Stimulated activated CD4-positive, alpha-beta T cell treated with anti-CD3 and anti-CD28 coated beads, Interleukin-1b, Interleukin-23, amount 100 ng/mL, for 48 hours (primary cell): Measurements from ENCODE around the gene CDH23.

Experiments
- DNase-seq: peaks from one replicate; pipeline ENCODE4 v3.0.0-alpha.2; 2020

The CDH23 gene

DNA sequence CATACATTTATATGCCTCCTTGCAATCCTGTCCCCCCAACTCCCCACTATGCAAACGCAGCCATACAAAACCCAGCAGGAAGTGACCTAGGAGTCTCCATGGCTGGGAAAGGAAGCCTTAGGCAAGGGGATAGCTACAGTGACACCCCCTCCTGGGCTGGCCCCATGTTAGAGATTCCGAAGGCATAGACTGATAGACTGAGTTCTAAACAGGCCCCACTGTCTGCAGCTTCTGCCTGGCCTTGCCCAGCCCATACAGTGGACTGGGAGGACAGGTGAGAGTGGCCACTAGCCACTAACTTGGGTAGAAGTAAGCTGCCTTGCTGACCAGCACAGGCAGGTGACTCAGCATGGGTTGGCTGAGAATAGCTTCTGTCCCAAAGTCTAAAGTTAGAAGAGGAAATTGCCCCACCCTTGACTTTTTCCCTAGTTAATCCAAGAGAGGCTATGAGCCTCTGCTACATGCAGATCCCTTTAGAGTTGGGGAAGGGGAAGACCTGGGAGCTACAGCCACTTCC, 216.6 kb downstream of the CDH23 start:
- no peak for DNase-seq

- DNase-seq = no peak
These were observed 217.2 kb downstream of the CDH23 start for GRCh38 chr10:71613877-71614276.

DNA sequence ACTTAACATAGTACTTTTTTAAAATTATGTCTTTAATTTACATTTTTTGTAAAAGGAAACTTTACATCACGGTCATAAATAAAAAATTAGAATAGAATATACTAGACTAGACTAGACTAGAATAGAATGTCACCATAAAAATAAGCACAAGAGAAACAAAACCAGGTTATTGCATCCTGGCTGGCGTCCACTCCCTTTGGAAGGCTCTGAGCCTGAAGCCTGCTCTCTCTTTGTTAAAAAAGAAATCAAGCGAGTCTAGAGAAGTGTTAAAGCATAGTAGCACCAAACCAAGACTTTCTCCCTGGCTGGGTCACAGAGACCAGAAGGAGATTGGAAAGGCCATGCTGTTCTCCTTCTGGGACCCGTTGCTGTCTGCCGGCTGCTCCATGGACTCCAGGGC, 218.2 kb downstream of the CDH23 start:
- no peak for DNase-seq

DNA sequence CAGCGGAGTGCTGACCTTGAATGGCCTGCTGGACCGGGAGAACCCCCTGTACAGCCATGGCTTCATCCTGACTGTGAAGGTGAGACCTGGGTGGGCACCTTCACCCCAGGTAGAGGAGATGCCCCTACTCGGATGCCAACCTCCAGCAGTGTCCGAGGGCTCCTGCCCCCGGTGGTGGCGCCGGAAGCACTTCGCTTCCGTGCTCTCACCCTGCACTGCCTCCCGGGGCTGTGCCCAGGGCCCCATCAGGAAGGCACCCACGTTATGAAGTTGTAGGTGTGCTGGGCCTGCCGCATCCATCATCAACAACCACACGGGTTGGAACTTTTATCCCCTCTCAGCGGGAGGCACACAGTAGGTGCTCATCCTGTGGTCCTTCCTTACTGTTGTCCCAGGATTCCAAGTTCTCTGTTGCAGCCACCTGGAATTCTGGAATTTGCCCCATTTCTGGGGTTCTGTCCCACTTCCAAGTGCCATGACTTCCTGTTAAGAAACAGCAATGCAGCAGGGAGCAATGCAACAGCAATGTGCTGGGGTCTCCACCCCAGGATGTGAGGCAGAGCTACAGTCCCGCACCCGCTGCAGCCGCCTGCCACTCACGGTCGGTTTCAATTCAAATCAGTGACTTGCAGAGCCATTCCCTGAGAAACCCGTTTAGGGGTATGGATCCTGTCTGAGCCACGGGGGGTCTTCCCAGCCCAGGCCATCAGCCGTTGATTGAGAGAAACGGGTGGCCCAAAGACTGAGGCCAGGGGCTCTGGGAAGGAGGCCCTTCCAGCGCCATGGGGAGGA, 219.0 kb downstream of the CDH23 start:
- no peak for DNase-seq

DNA sequence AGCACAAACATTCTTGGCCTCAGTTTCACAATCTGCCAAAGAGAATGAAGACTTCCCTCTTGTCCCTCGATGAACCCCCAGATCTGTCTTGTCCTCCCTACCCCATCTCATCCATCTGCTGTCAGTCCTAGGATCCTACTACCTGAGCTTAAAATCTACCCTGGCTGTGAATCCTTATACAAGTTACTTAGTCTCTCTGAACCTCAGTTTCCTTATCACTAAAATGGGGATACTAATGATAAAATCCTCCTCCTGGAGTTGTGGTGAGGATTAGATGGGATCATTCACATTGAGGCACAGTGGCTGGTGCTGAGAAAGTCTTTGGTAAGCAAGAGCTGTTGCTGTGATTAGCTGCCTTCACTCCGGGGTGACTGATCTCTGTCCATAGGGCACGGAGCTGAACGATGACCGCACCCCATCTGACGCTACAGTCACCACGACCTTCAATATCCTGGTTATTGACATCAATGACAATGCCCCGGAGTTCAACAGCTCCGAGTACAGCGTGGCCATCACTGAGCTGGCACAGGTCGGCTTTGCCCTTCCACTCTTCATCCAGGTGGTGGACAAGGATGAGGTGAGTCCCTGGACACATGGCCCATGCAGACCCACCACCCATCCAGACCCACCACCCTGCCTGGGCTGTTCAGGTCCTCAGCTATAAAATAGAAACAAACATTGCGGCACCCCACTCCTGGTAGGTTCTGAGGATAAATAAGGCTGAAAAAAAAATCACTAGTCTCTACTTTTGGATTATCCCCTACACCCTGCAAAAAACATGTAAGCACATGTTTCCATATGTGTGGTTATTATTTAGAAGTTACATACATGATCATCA, 220.3 kb downstream of the CDH23 start:
- no peak for DNase-seq

- DNase-seq = no peak
These were observed 221.5 kb downstream of the CDH23 start for GRCh38 chr10:71618176-71618575.

DNA sequence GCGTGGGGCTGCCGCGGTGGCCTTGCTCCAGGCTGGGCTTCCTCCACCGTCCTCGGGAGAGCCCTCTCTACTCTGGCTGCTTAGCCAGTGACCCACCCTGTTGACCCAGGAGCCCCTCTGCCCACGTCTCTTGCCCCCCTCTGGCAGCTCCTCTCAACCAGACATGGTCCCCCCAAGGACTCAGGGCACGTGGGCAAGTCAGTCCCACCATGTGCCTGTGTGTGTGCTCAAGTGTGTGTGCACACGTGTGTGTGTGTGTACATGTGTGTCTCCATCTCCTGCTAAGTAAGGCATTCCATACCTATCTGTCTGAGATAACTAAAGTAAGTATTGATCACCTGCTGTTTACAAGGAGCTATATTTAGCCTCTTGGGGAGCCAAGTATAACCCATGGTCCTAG, 221.9 kb downstream of the CDH23 start:
- DNase-seq = no peak

- no peak for DNase-seq
These were observed 223.9 kb downstream of the CDH23 start for GRCh38 chr10:71620642-71621041.

DNA sequence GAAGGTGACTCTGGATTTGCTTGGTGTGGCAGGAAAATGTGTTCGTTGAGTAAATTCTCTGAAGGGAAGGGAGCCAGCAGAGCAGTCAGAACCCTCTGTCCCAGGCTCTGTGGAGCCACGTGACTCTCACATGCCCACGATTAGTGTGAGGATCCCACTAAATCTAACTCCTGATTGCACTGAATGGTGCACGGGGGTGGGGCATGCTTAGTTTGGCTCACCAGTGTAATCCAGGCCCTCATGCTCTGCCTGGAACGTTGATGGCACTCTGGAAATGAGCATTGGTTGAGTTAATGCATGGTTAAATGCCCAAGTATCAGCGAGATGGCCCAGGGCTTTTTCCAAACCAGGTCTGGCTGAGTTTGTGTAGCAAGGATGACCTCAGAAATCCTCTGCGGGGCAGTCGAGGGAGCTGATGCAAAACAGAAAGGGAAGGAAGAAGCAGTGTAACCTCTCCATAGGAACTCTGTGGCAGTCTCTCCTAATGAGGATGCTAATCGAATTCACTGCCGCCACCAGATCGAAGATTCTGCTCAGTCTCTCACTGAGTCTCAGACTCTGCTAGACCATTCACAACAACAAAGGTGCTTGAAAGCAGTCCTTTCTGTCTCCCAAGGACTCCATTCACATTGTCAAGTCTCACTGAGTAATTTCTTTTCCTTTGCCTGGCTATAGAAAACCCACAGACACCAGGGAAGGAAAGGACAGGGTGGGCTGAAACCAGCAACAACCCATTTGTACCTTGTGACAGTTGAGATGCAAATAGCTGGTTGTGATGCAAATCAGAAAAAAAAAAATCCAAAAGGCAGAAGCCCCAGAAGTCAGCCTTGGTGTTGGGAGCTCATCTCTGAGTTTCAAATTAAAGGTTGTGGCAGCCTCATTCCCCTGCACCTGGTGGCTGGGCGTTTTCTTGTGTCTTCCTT, 224.8 kb downstream of the CDH23 start:
- DNase-seq = no peak

- DNase-seq = no peak
These were observed 225.4 kb downstream of the CDH23 start for GRCh38 chr10:71622154-71622526.

- DNase-seq = no peak
These were observed 225.9 kb downstream of the CDH23 start for GRCh38 chr10:71622616-71623015.

DNA sequence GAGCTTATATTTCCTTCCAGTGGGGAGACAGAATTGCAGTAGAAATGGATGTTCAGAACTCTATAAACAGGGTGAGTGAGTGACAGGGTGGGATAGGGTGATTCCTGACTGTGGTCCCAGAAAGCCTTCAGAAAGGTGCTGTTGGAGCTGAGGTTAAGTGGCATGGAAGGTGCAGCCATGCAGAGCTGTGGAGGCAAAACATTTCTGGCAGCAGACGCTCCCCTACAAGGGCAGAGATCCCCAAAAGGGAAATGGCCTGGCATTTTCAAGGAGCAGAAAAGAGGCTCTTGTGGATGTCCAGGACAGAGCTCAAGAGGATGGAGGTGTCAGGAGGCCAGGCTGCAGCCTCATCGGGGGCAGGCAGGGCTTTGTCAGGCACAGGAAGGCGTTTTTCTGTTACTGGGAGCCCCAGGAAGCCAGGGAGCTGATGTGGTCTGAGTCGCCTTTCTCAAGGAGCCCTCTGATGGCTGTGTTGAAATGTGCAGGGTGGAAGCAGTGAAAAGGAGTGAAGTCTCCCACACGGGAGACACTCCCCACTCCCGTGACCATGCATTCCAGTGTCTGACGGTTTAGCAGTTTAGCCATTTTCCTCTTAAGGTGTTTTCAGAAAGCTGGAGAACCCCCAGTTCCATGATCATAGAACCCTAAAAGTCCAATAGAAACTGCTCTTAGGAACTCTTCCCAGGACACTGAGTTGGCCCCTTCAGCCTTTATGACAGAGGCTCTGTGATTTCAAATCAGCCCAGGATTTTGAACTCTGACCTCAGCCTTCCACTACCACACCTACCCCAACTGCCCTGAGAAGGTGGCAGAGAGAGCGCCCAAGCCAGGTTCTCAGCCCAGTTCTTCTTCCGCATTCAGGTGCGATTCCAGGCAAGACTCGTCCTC, 226.6 kb downstream of the CDH23 start:
- DNase-seq = no peak

DNA sequence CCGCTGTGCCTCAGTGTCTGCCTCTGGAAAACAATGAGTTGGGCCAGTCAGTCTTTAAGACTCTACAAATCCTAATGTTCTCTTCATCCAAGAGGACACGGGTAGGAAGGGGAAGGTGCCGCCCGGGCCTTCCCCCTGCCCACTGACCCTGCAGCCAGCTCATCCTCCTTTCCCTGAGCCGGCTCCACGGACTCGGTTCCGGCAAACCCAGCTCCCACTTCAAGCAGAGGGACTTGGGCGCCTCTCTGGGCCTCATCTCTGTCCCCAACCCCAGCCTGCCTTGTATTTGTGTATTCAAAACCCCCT, 227.2 kb downstream of the CDH23 start:
- no peak for DNase-seq

GRCh38 chr10:71625445-71626175, 228.9 kb downstream of the CDH23 start:
- no peak for DNase-seq

- no peak for DNase-seq
These were observed 230.7 kb downstream of the CDH23 start for GRCh38 chr10:71627230-71627939.

DNA sequence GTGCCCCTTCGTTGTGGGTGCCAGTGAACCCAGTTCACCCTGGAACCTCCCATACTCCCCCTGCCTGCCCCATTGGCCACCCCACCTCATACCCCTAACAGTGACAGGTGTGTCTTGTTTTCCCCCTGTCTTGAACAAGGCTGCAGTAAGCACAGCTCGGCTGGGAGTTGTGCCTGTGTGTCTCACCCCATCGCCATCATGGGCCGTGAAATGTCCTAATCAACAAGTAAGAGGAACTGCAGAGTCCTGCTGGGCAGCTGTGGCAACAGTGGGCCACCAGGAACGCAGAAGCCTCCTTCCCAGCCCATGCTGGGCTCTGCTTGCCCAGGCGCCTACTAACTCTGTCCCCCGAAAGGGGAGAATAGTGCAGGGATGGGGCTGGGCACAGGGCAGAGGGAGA, 231.2 kb downstream of the CDH23 start:
- DNase-seq = no peak

DNA sequence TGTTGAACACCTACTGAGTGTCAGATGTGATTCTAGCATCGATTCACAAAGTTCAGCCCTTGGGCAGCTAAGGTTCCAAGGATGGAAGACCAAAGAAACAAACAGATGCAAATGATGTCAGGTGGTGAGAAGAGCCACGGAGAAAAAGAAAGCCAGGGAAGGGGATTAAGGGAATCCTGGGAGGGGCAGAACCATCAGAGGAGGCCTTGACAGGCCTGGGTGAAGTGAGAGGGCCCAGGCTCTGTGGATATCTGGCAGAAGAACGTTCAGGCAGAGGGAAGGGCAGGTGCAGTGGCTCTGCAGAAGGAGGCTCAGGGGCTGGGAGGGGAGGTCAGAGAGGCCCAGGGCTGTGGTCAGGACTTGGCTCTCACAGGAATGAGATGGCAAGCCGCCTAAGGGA, 232.4 kb downstream of the CDH23 start:
- no peak for DNase-seq

- no peak for DNase-seq
These were observed 233.4 kb downstream of the CDH23 start for GRCh38 chr10:71630168-71630567.

DNA sequence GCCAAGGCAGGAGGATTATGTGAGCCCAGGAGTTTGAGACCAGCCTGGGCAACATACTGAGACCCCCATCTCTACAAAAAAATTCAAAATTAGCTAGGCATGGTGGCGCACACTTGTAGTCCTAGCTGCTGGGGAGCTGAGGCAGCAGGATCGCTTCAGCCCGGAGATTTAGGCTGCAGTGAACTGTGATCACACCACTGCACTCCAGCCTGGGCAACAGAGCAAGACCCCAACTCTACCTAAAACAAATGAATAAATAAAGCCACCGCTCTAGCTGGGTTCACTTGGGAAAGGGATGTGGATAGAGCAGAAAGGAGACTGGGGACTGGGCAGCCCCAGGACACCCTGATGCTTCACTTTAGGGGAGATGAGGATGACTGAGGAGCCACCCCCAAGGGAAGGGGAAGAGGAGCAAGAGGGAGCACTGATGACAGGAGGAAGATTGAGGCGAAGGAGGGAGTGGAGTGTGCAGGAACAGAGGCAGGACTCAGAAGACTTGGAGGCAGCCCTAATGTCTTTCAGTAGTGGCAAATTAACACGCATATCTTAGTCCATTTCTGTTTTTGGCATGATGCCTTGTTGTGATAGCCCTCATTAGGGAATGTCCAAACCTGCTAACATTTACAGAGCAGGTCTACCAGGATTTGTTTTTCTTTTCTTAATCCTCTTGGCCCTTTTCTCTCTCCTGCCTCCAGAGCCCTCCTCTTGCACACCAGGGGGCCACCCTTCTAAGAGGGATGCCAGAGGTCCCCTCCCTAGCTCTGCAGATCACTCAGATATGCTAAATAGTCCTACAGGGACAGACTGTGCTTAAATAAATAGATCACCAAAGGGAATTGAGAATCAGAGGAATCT, 234.5 kb downstream of the CDH23 start:
- DNase-seq = no peak
